GM12878 (cell line): ENCODE measurements around the gene VTI1A. TPM values are rescaled to one million over a fixed set of nuclear protein-coding genes. Genes with fewer than 3 reads are reported as not detected.

Experiments
- ATAC-seq: fragments of 200-7000 bp; cut with Tn5 transposase; 3 replicates; pipeline ENCODE4 v1.9.1; 2020; ENCODE audit warnings: mild to moderate bottlenecking, moderate library complexity
- BruUV-seq: library from RNA; stranded (reverse); fragments of 400-500 nt; replicated peaks from 2 replicates; lab custom pipeline; 2021; lab: Mats Ljungman, UMichigan
- CTCF ChIA-PET: fragments of 300-600 bp; sonication (Branson Sonifier 250); formaldehyde crosslinking; extraction: SDS; loops from one replicate; lab custom pipeline; 2021; ENCODE audit warnings: inconsistent platforms; lab: Yijun Ruan, JAX
- POLR2A ChIA-PET: fragments of 350-600 bp; formaldehyde crosslinking; extraction: SDS; loops from one replicate; lab custom pipeline; 2021; ENCODE audit warnings: inconsistent platforms; lab: Charles Lee
- RAD21 ChIA-PET: fragments of 300-600 bp; sonication (Branson Sonifier 250); formaldehyde crosslinking; loops from one replicate; lab custom pipeline; 2023; ENCODE audit warnings: antibody characterized with exemption; ENCODE audit not compliant: unreplicated experiment; lab: Charles Lee
- SMC1A ChIA-PET: fragments of 300-600 bp; sonication (Branson Sonifier 250); formaldehyde crosslinking; loops from one replicate; lab custom pipeline; 2023; ENCODE audit not compliant: unreplicated experiment, uncharacterized antibody; lab: Charles Lee
- DNase-seq: peaks from one replicate; pipeline ENCODE4 v3.0.0-alpha.2; 2011; ENCODE audit warnings: low read depth, low spot score
- FAIRE-seq: peaks from 3 replicates; lab custom pipeline; 2011; peaks lifted over from hg19 to GRCh38; lab: Jason Lieb, UNC
- H2AFZ ChIP-seq: 2 replicates; pipeline ENCODE4 v1.6.0; 2011; ENCODE audit warnings: low read depth, low read length, control low read depth; ENCODE audit not compliant: control insufficient read depth
- H3K27ac ChIP-seq: 2 replicates; pipeline ENCODE4 v1.5.1; 2011; ENCODE audit warnings: control low read depth; ENCODE audit not compliant: control insufficient read depth, insufficient read depth
- H3K27me3 ChIP-seq, 2 experiments: replicated peaks in 1 of 2; 2 replicates each; pipeline versions ENCODE4 v1.6.0 to v1.6.1; 2011; ENCODE audit warnings: low read length in 1 of 2; ENCODE audit not compliant: control insufficient read depth in 2 of 2, insufficient read depth in 2 of 2
- H3K36me3 ChIP-seq, 2 experiments: 2 replicates each; pipeline ENCODE4 v1.5.1; 2011; ENCODE audit warnings: low read length in 1 of 2; ENCODE audit not compliant: control insufficient read depth in 2 of 2, insufficient read depth in 2 of 2
- H3K4me1 ChIP-seq: 2 replicates; pipeline ENCODE4 v1.6.1; 2011; ENCODE audit warnings: mild to moderate bottlenecking, low read length, moderate library complexity, mixed read lengths; ENCODE audit not compliant: control insufficient read depth, insufficient read depth
- H3K4me2 ChIP-seq: 2 replicates; pipeline ENCODE4 v1.6.0; 2011; ENCODE audit warnings: control low read depth; ENCODE audit not compliant: control insufficient read depth, insufficient read depth
- H3K4me3 ChIP-seq: fragments of 200-600 bp; sonication (generic); 2 replicates; pipeline ENCODE4 v1.5.1; 2016
- H3K79me2 ChIP-seq: 2 replicates; pipeline ENCODE4 v1.6.0; 2011; ENCODE audit warnings: low read length; ENCODE audit not compliant: control insufficient read depth, insufficient read depth
- H3K9ac ChIP-seq: 2 replicates; pipeline ENCODE4 v1.8.0; 2011; ENCODE audit warnings: low read length, control low read depth, mixed read lengths; ENCODE audit not compliant: control insufficient read depth, insufficient read depth
- H3K9me3 ChIP-seq: replicated peaks from 3 replicates; pipeline ENCODE4 v1.5.1; 2011; ENCODE audit warnings: mild to moderate bottlenecking, low read length; ENCODE audit not compliant: control insufficient read depth, insufficient read depth
- H4K20me1 ChIP-seq: 2 replicates; pipeline ENCODE4 v1.6.0; 2011; ENCODE audit not compliant: control insufficient read depth, insufficient read depth
- ATF7 ChIP-seq: fragments of 450-650 bp; IDR thresholded peaks from 2 replicates; pipeline ENCODE4 v1.6.1; 2016; ENCODE audit warnings: low read depth, mild to moderate bottlenecking
- CHD1 ChIP-seq: IDR thresholded peaks from 2 replicates; pipeline ENCODE4 v1.6.1; 2012; ENCODE audit warnings: low read depth, low read length, improper control_type of control experiment
- EED ChIP-seq: sonication (generic); IDR thresholded peaks from 2 replicates; pipeline ENCODE4 v1.6.1; 2016; ENCODE audit warnings: antibody characterized with exemption, low read depth
- IRF5 ChIP-seq: fragments of 450-650 bp; IDR thresholded peaks from 2 replicates; pipeline ENCODE4 v1.6.1; 2017; ENCODE audit warnings: borderline replicate concordance
- NBN ChIP-seq: fragments of 450-650 bp; IDR thresholded peaks from 2 replicates; pipeline ENCODE4 v1.6.1; 2016
- NFYB ChIP-seq: IDR thresholded peaks from 2 replicates; pipeline ENCODE4 v1.6.1; 2011; ENCODE audit warnings: low read depth, mild to moderate bottlenecking, low read length, improper control_type of control experiment, moderate library complexity; ENCODE audit not compliant: insufficient read depth
- SKIL ChIP-seq: fragments of 450-650 bp; IDR thresholded peaks from 2 replicates; pipeline ENCODE4 v1.6.1; 2017; ENCODE audit warnings: mild to moderate bottlenecking, low read depth, inconsistent platforms; ENCODE audit not compliant: poor library complexity, severe bottlenecking
- SMC3 ChIP-seq: IDR thresholded peaks from 2 replicates; pipeline ENCODE4 v1.6.1; 2011; ENCODE audit warnings: low read length, improper control_type of control experiment, borderline replicate concordance
- SRF ChIP-seq, 2 experiments: IDR thresholded peaks; 2 replicates each; pipeline ENCODE4 v1.6.1; 2011; ENCODE audit warnings: low read depth in 2 of 2, low read length in 2 of 2, mild to moderate bottlenecking in 1 of 2, moderate library complexity in 1 of 2
- STAT3 ChIP-seq: IDR thresholded peaks from 2 replicates; pipeline ENCODE4 v1.6.1; 2011; ENCODE audit warnings: low read depth, low read length, improper control_type of control experiment
- WGBS: methylation state at CpG from one replicate; pipeline ENCODE4 v1.1.6; 2016; ENCODE audit warnings: low lambda C conversion rate; ENCODE audit not compliant: insufficient replicate concordance, insufficient coverage; ENCODE audit errors: missing lambda C conversion rate; 5-methylcytosine and 5-hydroxymethylcytosine counted together
- in situ Hi-C: fragments of 300-500 bp; cut with MboI; formaldehyde crosslinking; loops from 9 replicates; pipeline ENCODE4 v1.14.3; 2018; ENCODE audit warnings: mixed read lengths
- intact Hi-C: fragments of 100-400 bp; cut with micrococcal nuclease; formaldehyde crosslinking; loops from one replicate; pipeline ENCODE4 v1.14.2; 2022; ENCODE audit not compliant: unreplicated experiment
- polyA plus RNA-seq, 11 experiments: library from polyadenylated mRNA; depleted of rRNA in 4 of 11; unstranded in 6 of 11; stranded (reverse) in 5 of 11; fragments of >200 nt; fragmentation: Nextera tagmentation in 4 of 11; fragmentation: Illumina TruSeq in 1 of 11; extraction: Ambion mirVana in 4 of 11; extraction: Trizol in 1 of 11; gene quantifications; 1 replicate in 1 of 11; 2 replicates in 10 of 11; pipeline versions ENCODE4 v1.2.1 to v1.2.3, GENCODE V29; 2011 to 2016; ENCODE audit warnings: inconsistent platforms in 2 of 11, missing spikeins in 2 of 11, low read depth in 1 of 11
- total RNA-seq, 4 experiments: library from RNA; depleted of rRNA in 3 of 4; stranded (reverse); fragments of >200 nt in 3 of 4; fragmentation: Illumina TruSeq in 1 of 4; extraction: Trizol in 1 of 4; gene quantifications; 2 replicates each; pipeline versions ENCODE4 v1.2.1 to v1.2.3, GENCODE V29; 2013 to 2021
- TF ChIP-seq, protein P1 (sequence below): IDR thresholded peaks from 2 replicates; pipeline ENCODE4 v1.6.1; 2012; ENCODE audit warnings: low read length, inconsistent platforms

VTI1A gene
- total and polyA plus RNA-seq, 10 of the 15 experiments (the other 5 are each of a cell fraction or from before 2014, with no cell fraction given) = 12.4 to 43.2 (median 27.5) TPM

- Histone ChIP-seq H3K9me3 (no peaks in the 10 kb centered on the region), H4K20me1 (no peaks in the 10 kb centered on the region), H3K4me3 (no peak overlapping the region), H3K79me2 (no peaks in the 10 kb centered on the region), H2AFZ (no peak overlapping the region), H3K27ac (no peak overlapping the region), H3K36me3 (no peaks in the 10 kb centered on the region), H3K4me1 (no peaks in the 10 kb centered on the region), H3K9ac (no peak overlapping the region), H3K27me3 (no peaks in the 10 kb centered on the region), H3K4me2 (no peak overlapping the region)
- no peak for FAIRE-seq
- RAD21 ChIA-PET = no interaction called here
- SMC1A ChIA-PET = no interaction called here
- in situ Hi-C loops = no loop called here
- no TSS peak for BruUV-seq
- WGBS = 90% methylated on average over 18 of the region's 18 CpGs
- CTCF ChIA-PET = interaction anchor here (0.8 to 1.1 kb wide), 2 partner anchors 11 to 710 kb away, joined by 3 read pairs; no protein-coding TSS in a partner anchor
- POLR2A ChIA-PET = no interaction called here
- no peak for DNase-seq
- intact Hi-C loops = no loop called here
- TF ChIP-seq ATF7 = no peak
- TF ChIP-seq NFYB = no peak
- TF ChIP-seq SRF (IDR thresholded peaks at IDR 0.05; ENCODE audit: low read depth in 2 of 2, low read length in 2 of 2) = no peak
- no peak for TF ChIP-seq SMC3
- no peak for TF ChIP-seq CHD1
- TF ChIP-seq STAT3 = no peak
- TF ChIP-seq EED = no peak
- no peak for ATAC-seq
Observed at GRCh38 chr10:112782200-112782907, 335.3 kb downstream of the VTI1A start.

GRCh38 chr10:112783351-112784021 lies 336.5 kb downstream of the VTI1A start:
- Histone ChIP-seq H3K4me2 (no peak overlapping the region), H3K4me1 (no peaks in the 10 kb centered on the region), H3K36me3 (no peaks in the 10 kb centered on the region), H3K27ac (no peak overlapping the region), H3K79me2 (no peaks in the 10 kb centered on the region), H4K20me1 (no peaks in the 10 kb centered on the region), H3K27me3 (no peaks in the 10 kb centered on the region), H3K9ac (no peak overlapping the region), H3K4me3 (no peak overlapping the region), H3K9me3 (no peaks in the 10 kb centered on the region), H2AFZ (no peak overlapping the region)
- FAIRE-seq (no peak), DNase-seq (no peak), ATAC-seq (no peak)
- RAD21 ChIA-PET = no interaction called here
- SMC1A ChIA-PET = no interaction called here
- WGBS = 91% methylated on average over 14 of the region's 14 CpGs
- intact Hi-C loops (no loop called here), in situ Hi-C loops (no loop called here)
- POLR2A ChIA-PET = no interaction called here
- CTCF ChIA-PET = no interaction called here
- no peak for TF ChIP-seq SKIL
- TF ChIP-seq NBN = no peak
- TF ChIP-seq, protein P1, sequence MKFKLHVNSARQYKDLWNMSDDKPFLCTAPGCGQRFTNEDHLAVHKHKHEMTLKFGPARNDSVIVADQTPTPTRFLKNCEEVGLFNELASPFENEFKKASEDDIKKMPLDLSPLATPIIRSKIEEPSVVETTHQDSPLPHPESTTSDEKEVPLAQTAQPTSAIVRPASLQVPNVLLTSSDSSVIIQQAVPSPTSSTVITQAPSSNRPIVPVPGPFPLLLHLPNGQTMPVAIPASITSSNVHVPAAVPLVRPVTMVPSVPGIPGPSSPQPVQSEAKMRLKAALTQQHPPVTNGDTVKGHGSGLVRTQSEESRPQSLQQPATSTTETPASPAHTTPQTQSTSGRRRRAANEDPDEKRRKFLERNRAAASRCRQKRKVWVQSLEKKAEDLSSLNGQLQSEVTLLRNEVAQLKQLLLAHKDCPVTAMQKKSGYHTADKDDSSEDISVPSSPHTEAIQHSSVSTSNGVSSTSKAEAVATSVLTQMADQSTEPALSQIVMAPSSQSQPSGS = no peak
- no peak for TF ChIP-seq IRF5
- no TSS peak for BruUV-seq
